Prostate gland (tissue), 2 donors: ENCODE results near the gene MORN1. TPM values are rescaled to one million over a fixed set of nuclear protein-coding genes. Genes with fewer than 3 reads are reported as not detected.

ENCODE experiments used
- DNase-seq: peaks from one replicate; pipeline ENCODE4 v3.0.0-alpha.2; 2019; ENCODE audit warnings: low spot score
- H3K27ac ChIP-seq, 2 donors: fragments of 200-600 bp; sonication (generic); 2 replicates each; pipeline ENCODE4 v1.5.1; 2017 to 2019
- H3K27me3 ChIP-seq: fragments of 200-600 bp; sonication (generic); replicated peaks from 2 replicates; pipeline ENCODE4 v1.5.1; 2019; ENCODE audit not compliant: insufficient read depth
- H3K36me3 ChIP-seq, 2 donors: fragments of 200-600 bp; sonication (generic); 1 replicate in 1 of 2; 2 replicates in 1 of 2; pipeline versions ENCODE4 v1.5.1 to v1.8.1; 2017 to 2019
- H3K4me1 ChIP-seq: fragments of 200-600 bp; sonication (generic); replicated peaks from 2 replicates; pipeline ENCODE4 v1.5.1; 2019
- H3K4me3 ChIP-seq, 2 donors: fragments of 200-600 bp; sonication (generic); 2 replicates each; pipeline ENCODE4 v1.5.1; 2017 to 2019
- H3K9me3 ChIP-seq: fragments of 200-600 bp; sonication (generic); 2 replicates; pipeline ENCODE4 v1.5.1; 2017
- POLR2A ChIP-seq: fragments of 450-650 bp; IDR thresholded peaks from one replicate; pipeline ENCODE4 v1.6.1; 2016; ENCODE audit warnings: antibody characterized with exemption, mild to moderate bottlenecking
- POLR2AphosphoS5 ChIP-seq: sonication (generic); formaldehyde crosslinking; IDR thresholded peaks from one replicate; pipeline ENCODE4 v1.6.1; 2017; ENCODE audit warnings: antibody characterized with exemption
- WGBS: methylation state at CpG from one replicate; pipeline ENCODE4 v1.1.5; 2018; 5-methylcytosine and 5-hydroxymethylcytosine counted together
- intact Hi-C: fragments of 100-400 bp; cut with DNase I; formaldehyde crosslinking; loops from one replicate; pipeline ENCODE4 v1.14.2; 2022
- total RNA-seq, 2 donors: library from RNA; depleted of rRNA; stranded (reverse); fragments of >200 nt; gene quantifications; one replicate each; pipeline ENCODE4 v1.1.0, GENCODE V29; 2016
- TF ChIP-seq, protein P1 (sequence below), 4 experiments: fragments of 200-600 bp in 2 of 4; fragments of 450-650 bp in 2 of 4; sonication (generic) in 2 of 4; IDR thresholded peaks; 1 replicate in 3 of 4; 2 replicates in 1 of 4; pipeline ENCODE4 v1.5.1; 2016 to 2019; ENCODE audit warnings: antibody characterized with exemption in 4 of 4, mild to moderate bottlenecking in 2 of 4, moderate library complexity in 2 of 4

The MORN1 gene
- total RNA-seq, 2 donors from 2014 or later = 18.6 to 21.0 TPM

- 74% methylated on average over 9 of the region's 13 CpGs for WGBS
- Histone ChIP-seq H3K27me3 (no peaks in the 10 kb centered on the region), H3K4me3 (peak overlapping the region; percentile 18 to 31), H3K9me3 (no peaks in the 10 kb centered on the region), H3K36me3 (no peaks in the 10 kb centered on the region), H3K27ac (peak overlapping the region; percentile 79 to 85), H3K4me1 (peaks cover 34% of the 10 kb centered on the region)
- TF ChIP-seq, protein P1, sequence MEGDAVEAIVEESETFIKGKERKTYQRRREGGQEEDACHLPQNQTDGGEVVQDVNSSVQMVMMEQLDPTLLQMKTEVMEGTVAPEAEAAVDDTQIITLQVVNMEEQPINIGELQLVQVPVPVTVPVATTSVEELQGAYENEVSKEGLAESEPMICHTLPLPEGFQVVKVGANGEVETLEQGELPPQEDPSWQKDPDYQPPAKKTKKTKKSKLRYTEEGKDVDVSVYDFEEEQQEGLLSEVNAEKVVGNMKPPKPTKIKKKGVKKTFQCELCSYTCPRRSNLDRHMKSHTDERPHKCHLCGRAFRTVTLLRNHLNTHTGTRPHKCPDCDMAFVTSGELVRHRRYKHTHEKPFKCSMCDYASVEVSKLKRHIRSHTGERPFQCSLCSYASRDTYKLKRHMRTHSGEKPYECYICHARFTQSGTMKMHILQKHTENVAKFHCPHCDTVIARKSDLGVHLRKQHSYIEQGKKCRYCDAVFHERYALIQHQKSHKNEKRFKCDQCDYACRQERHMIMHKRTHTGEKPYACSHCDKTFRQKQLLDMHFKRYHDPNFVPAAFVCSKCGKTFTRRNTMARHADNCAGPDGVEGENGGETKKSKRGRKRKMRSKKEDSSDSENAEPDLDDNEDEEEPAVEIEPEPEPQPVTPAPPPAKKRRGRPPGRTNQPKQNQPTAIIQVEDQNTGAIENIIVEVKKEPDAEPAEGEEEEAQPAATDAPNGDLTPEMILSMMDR (IDR thresholded peaks at IDR 0.05) = no peak
- TF ChIP-seq POLR2A (no peak), POLR2AphosphoS5 (no peak)
- intact Hi-C loops = loop anchor here (5.0 to 10.0 kb wide), 2 partner anchors 228 to 1005 kb away; no protein-coding TSS in a partner anchor
- DNase-seq = no peak
These were observed 25.9 kb upstream of the MORN1 start for GRCh38 chr1:2417083-2417832.

DNA sequence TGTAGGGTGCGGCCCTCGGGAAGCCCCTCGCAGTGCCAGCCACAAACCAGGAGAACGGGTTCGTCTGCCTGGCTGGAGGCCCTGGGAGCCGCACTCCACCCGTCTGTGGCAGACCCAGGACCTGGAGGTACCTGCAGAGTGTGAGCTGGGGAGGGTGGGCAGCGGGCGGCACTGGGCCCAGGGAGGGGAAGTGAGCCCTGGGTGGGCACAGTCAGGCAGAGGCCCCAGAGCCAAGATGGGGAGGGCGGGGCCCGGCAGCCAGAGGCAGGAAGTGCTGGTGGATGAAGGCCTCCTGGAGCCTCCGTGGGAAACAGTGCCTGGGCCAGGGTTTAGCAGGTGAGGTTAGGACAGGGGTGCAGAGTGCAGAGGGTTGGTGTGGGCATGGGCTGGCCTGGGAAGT is 25.0 kb upstream of the MORN1 start:
- no peaks in the 10 kb centered on the region for H3K27me3 ChIP-seq
- intact Hi-C loops = loop anchor here (5.0 to 10.0 kb wide), 2 partner anchors 228 to 1006 kb away; no protein-coding TSS in a partner anchor
- TF ChIP-seq POLR2AphosphoS5 = peak; percentile 60
- TF ChIP-seq, protein P1 (IDR thresholded peaks at IDR 0.05) = no peak
- TF ChIP-seq POLR2A = peak; percentile 30
- no peaks in the 10 kb centered on the region for H3K36me3 ChIP-seq
- no peaks in the 10 kb centered on the region for H3K9me3 ChIP-seq
- peak overlapping the region; percentile 18 to 31 for H3K4me3 ChIP-seq
- peak; percentile 69 for DNase-seq
- WGBS = 10% methylated on average over 12 of the region's 12 CpGs
- peak overlapping the region; percentile 79 to 85 for H3K27ac ChIP-seq
- peaks cover 38% of the 10 kb centered on the region for H3K4me1 ChIP-seq

DNA sequence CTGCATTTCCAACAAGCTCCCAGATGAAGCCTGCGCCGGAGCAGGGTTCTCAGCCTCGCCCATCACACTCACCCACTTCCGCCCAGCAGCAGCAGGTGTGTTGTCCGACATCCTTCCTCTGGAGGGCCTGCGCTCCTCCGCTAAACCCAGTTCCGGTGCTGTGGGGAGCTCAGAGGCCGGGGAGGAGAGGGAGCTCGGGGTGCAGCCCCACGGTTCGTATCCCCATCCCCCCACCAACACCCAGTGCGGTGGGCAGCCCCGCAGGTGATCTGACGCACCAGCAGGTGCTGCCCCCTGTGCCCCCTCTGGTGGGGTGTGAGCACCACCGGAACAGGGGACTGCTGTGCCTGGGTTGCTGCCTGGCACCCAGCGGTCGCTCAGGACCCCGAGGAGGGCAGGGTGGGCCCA is 24.5 kb upstream of the MORN1 start:
- H3K4me3 ChIP-seq = peak overlapping the region in 1 of 2 donors; percentile 18
- H3K27ac ChIP-seq = peak overlapping the region; percentile 79 to 85
- TF ChIP-seq POLR2AphosphoS5 = no peak
- TF ChIP-seq, protein P1 (IDR thresholded peaks at IDR 0.05) = peak in 2 of 4 experiments; percentile 25 to 32
- DNase-seq = peak; percentile 22
- WGBS = 44% methylated on average over 19 of the region's 19 CpGs
- H3K4me1 ChIP-seq = peaks cover 40% of the 10 kb centered on the region
- intact Hi-C loops = loop anchor here (5.0 to 10.0 kb wide), 2 partner anchors 229 to 1006 kb away; no protein-coding TSS in a partner anchor
- H3K36me3 ChIP-seq = no peaks in the 10 kb centered on the region
- no peaks in the 10 kb centered on the region for H3K9me3 ChIP-seq
- no peaks in the 10 kb centered on the region for H3K27me3 ChIP-seq

DNA sequence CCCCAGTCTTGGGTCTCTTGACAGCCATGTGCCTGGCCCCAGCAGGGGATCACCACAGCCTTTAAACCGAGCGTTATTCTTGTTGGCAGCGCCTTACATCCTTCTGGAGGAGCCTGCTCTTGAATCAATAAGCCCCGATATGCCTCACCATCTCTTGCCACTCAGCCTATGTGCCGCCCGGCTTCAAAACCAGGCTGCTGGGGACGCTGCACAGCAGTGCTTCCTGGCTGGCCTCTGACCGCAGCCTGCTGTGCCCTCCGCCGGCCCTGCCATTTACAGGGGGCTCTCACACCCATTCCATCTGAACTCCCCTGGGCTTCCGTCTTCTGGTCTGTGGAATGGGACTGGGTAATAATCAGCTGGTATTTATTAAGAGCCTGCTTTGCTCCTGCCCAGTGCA is 24.0 kb upstream of the MORN1 start:
- Histone ChIP-seq H3K4me1 (peaks cover 40% of the 10 kb centered on the region), H3K36me3 (no peaks in the 10 kb centered on the region), H3K4me3 (no peak overlapping the region), H3K27me3 (no peaks in the 10 kb centered on the region), H3K27ac (peak overlapping the region; percentile 79 to 85), H3K9me3 (no peaks in the 10 kb centered on the region)
- no peak for DNase-seq
- intact Hi-C loops = loop anchor here (5.0 to 10.0 kb wide), 2 partner anchors 229 to 1007 kb away; no protein-coding TSS in a partner anchor
- WGBS = 58% methylated on average over 11 of the region's 11 CpGs
- TF ChIP-seq, protein P1 (IDR thresholded peaks at IDR 0.05) = no peak
- no peak for TF ChIP-seq POLR2AphosphoS5
- no peak for TF ChIP-seq POLR2A
